T1000 (cell line): ENCODE measurements around the gene STRN.
"Not testable (repeated sequence)": the region's sequence is repeated elsewhere in the genome, so short reads cannot be mapped to it uniquely, and the experiment has no call there.

Experiments used
- DNase-seq: peaks from one replicate; lab custom pipeline; 2025; ENCODE audit warnings: mixed read lengths; lab: John Stamatoyannopoulos, UW

The STRN gene

DNA sequence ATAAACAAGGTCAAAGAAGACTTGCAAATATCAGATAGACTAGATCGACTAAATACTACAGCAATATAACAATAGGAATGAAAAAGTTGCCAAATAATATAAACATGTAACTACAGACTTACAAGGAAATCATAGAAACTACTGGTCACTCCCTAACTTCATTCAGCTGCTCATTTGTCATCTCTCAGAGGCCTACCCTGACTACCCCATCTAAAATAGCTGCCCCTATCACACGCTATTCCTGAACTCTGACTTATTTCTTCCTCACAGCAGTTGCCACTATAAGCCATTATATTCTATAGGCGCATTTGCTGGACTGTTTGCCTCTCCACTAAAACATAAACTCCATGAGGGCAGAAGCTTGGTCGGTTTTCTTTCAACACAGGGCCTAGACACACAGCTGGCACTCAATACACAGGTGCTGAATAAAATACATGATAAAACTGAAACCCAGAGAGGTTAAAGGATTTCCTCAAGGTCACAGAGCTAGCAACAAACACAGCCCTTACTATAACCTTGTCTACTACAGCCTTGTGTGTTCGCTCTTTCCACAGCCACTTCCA is 1.8 kb downstream of the STRN start:
- no peak for DNase-seq

- DNase-seq = no peak
Measured at GRCh38 chr2:36963734-36964133, 2.6 kb downstream of the STRN start.

- DNase-seq = no peak
Measured at GRCh38 chr2:36963106-36963505, 3.2 kb downstream of the STRN start.

DNA sequence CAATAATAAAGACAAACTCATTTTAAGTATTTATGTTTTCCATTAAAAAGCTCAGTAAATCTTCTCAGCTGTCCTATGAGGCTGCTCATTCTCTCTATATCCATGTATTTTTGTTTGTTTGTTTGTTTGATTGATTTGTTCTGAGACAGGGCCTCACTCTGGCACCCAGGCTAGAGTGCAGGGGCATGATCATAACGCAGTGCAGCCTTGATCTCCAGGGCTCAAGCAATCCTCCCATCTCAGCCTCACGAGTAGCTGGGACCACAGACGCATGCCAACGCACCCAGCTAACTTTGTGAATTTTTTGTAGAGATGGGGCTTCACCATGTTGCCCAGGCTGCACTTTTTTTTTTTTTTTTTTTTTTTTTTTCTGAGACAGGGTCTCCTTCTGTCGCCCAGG is 5.6 kb downstream of the STRN start:
- no peak for DNase-seq

DNA sequence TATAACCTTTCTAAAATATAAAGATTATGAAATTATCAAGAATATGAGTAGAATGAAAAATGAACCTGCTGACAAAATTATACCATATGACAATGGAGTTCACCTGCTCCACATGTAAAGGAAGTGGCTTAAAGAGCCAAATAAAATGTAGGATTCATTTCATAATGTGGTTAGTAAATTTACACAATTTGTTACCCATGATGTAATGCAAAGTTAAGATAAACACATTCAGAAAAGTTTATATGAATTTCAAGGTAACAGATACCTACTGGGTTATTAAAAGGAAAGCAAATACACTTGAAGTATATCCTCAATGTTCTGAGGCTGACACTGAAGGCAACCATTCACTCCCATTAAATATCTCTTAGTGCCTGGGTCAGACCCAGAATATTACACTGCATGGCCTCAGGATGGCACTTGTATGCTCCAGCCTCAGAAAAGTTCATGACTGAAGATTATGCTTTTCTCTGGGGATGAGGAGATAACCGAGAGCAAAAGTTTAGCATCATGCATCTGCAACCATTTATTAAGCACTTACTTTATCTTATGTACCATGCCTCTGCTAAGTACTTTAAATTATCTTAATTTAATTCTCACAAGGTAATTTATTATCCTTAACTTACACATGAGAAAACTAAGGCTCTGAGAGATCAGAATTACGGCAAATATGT is 6.2 kb downstream of the STRN start:
- DNase-seq = no peak

GRCh38 chr2:36954977-36955607 is 11.2 kb downstream of the STRN start:
- no peak for DNase-seq

DNA sequence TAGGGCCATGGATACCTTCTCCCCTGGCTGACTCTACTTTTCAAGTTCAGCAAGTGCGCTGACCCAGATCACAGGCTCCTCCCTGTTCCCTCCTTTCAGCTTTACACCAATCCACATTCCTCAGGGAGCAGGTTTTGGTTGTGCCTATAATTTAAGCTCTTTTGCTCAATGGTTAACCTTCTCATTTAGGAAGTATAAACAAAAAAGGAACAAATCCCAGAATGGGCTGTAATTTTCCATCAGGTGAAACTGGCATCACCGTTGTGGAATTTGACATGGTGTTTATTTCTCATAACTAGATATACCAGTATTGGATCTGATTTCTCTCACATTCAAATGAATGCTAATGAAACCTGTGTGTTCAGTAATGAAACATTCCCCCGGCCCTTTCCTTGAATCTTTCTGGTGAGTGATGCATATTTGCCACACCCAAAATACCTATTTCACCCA is 13.6 kb downstream of the STRN start:
- no peak for DNase-seq

DNA sequence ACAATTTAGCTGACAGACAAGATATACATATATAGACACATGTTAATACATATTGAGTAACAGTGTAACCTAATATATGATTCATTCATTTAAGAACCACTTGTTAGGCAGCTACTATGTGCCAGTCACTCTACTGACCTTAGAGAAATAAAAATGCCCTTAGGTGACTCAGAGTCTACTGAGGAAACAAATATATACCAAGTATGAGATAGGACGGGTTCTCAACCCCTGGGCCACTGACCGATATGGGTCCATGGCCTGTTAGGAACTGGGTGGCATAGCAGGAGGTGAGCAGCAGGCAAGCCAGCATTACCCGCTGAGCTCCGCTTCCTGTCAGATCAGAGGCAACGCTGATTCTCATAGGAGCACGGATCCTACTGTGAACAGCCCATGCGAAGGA is 14.8 kb downstream of the STRN start:
- no peak for DNase-seq

DNA sequence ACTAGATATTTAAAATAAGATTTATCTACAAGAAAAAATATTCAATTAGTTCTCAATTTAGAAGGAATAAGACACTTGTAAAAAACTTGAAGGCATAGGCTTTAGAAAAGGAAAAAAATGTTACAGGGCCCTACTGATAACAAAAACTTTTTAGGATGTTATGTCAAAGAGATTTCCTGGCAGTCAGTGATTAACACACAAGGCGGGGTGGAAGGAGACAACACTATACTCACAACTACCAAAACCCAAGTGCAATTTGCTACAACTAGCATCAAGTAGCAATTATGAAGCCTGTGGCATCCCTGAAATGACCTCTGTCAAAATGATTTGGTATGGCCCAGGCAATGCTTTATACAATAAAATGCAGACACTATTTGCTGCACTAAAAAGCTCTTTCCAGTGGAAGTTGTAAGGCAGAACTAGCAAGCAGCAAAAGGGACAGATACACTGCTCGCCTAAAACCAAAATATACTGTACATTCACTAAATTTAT is 15.3 kb downstream of the STRN start:
- DNase-seq = no peak

DNA sequence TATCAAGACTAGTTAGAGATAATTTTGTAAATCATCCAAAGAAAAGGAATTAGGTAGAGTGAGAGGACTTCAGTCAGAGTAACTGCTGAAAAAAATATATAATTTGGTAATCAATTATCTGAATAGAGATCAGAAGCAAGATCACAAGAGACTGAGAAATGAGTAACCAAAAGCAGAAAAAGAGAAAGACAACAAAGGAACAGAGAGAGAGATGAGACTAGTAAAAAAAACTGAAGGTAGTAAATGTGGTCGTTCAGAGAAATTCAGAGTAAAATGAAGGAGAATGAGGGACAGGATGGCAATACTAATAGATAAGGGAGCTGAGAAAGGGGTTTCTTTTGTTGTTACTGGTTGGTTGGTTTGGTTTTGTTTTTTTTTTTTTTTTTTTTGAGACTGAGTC is 16.5 kb downstream of the STRN start:
- no peak for DNase-seq

DNA sequence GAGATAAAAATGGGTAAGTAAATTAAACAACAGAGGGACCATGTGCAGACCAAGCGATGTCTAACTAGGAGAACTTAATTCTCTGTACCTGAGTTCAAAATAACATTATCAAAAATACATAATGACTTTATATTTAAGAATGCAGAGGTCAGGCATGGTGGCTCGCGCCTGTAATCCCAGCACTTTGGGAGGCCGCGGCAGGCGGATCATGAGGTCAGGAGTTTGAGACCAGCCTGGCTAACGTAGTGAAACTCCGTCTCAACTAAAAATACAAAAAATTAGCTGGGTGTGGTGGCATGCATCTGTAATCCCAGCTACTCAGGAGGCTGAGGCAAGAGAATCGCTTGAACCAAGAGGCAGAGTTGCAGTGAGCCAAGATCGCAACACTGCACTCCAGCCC is 21.1 kb downstream of the STRN start:
- DNase-seq = not testable (repeated sequence)

GRCh38 chr2:36941867-36942266 is 24.5 kb downstream of the STRN start:
- no peak for DNase-seq

DNA sequence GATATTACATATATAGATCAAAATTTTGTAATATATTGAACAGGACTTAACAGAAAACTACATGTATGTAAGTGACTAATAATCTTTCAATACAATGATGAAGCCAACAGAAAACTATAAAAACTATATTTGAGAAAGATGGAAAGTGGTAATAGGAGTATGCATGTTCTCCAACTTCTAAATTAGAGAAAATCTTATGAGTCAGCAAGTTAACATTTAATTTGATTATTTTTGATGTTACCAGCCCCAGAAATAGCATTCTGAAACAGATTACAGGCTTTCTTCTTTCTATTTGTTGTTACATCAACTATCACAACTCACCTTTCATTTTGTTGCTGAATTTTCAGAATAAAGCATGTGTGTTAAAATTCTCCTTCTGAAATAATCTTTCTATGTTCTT is 29.8 kb downstream of the STRN start:
- DNase-seq = not testable (repeated sequence)

GRCh38 chr2:36931688-36932087 is 34.6 kb downstream of the STRN start:
- DNase-seq = not testable (repeated sequence)

- DNase-seq = not testable (repeated sequence)
Measured at GRCh38 chr2:36930787-36931410, 35.4 kb downstream of the STRN start.

DNA sequence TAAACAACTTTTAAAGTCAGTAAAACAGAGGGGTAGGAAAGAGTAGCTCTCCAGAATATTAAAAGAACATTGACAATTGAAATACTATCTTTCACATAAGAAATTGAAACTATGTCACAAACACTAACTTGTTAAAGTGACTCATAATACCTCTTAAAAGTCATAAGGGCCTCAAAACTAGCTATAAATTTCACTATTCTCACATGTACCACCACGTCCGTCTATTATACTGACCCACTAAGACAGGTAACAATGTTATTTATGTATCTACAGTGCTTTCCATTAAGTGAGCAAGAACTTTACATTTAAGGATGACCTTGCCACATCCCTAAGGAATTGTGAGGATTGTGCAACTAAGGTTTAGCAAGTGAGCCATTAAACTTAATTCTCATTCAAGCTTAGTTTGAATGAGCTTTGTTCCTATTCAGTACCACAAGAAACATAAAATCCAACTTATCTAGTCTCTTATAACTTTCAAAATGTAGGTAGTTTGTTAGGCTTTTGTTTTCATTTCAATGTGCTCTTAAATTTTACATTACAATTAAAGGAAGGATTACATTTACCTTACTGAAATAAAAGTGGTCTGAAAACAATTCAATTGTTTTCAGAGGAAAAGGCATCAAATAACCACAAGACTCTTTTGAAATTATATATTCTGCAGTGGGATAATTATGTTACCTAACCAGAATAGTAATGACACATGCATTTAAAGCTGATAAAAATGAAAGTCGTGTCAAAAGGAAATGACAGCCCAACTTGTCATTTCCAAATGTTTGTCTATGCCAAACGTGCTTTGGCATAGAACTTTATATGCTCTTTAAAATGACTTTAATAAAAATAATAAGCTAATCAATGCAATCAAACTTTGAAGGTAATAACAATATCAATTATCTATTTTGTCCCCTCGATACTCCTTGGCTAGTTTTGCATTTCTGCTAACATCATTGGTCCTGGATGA is 39.9 kb downstream of the STRN start:
- DNase-seq = not testable (repeated sequence)

DNA sequence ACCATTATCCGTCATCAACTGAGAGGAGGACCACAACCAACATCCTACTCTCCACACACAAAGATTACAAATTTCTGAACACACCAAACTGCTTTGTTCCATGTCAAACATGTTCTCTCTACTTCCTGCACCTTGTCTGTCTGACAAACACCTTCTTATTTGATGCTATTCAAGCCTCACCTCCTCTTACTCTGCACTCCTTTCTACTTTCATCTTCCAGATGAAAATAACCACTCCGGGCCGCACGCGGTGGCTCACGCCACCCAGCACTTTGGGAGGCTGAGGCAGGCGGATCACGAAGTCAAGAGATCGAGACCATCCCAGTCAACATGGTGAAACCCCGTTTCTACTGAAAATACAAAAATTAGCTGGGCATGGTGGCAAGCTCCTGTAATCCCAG is 43.7 kb downstream of the STRN start:
- not testable (repeated sequence) for DNase-seq

DNA sequence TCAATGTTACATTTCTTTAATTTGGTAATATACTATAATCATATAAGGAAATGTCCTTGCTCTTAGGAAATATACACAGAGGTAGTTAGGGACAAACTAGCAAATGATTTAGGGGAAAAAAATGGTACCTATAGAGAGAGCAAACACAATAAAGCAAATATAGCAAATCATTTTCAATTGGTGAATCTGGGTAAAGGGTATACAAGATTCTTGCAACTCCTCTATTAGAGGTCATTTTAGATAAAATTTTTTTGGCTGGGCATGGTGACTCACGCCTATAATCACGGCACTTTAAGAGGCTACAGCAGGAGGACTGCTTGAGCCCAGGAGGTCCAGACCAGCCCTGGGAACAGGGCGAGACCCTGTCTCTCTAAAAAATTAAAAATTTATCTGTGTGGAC is 44.4 kb downstream of the STRN start:
- no peak for DNase-seq

GRCh38 chr2:36919041-36919837 is 47.1 kb downstream of the STRN start:
- no peak for DNase-seq

DNA sequence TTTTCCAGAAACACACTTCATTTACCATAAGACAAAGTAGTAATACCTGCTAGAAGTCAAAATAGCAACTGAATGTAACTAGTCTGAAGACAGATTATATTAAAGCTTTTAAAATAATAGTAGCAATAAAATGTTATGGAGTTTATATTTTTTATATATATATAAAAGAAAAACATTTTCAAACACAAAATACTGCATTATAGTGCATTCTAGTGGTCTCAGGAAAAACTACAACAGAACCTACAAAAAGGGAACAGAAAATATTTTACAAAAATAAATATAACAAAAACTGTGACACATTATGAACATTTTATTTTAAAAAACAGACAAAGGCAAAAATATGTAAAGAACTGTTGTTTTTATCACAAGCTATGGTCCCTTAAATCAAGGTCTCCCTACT is 48.0 kb downstream of the STRN start:
- DNase-seq = no peak

- no peak for DNase-seq
Measured at GRCh38 chr2:36915627-36916026, 50.7 kb downstream of the STRN start.
